SIG-M5 (cell line): ENCODE results near the gene SCGB1A1.
"Not testable (repeated sequence)": the region's sequence is repeated elsewhere in the genome, so short reads cannot be mapped to it uniquely, and the experiment has no call there.

Experiments used
- DNase-seq: peaks from one replicate; lab custom pipeline; 2025; lab: John Stamatoyannopoulos, UW

The SCGB1A1 gene

GRCh38 chr11:62418733-62419132 lies at the start of gene SCGB1A1:
Gene SCGB1A1, plus strand, starts transcription at chr11:62419033. Its CDS starts 63 bp downstream, at chr11:62419096.
- no peak for DNase-seq

- no peak for DNase-seq
Observed at GRCh38 chr11:62370743-62371440, 47.9 kb upstream of the SCGB1A1 start.

GRCh38 chr11:62372871-62373270 lies 46.0 kb upstream of the SCGB1A1 start:
- DNase-seq, result no peak

- DNase-seq, result no peak
Observed at GRCh38 chr11:62373464-62374119, 45.2 kb upstream of the SCGB1A1 start.

- no peak for DNase-seq
Observed at GRCh38 chr11:62374801-62375200, 44.0 kb upstream of the SCGB1A1 start.

GRCh38 chr11:62378459-62379063 lies 40.3 kb upstream of the SCGB1A1 start:
- not testable (repeated sequence) for DNase-seq

- not testable (repeated sequence) for DNase-seq
Observed at GRCh38 chr11:62379586-62379985, 39.2 kb upstream of the SCGB1A1 start.

- not testable (repeated sequence) for DNase-seq
Observed at GRCh38 chr11:62380821-62381245, 38.0 kb upstream of the SCGB1A1 start.

- no peak for DNase-seq
Observed at GRCh38 chr11:62383822-62384221, 35.0 kb upstream of the SCGB1A1 start.

- not testable (repeated sequence) for DNase-seq
Observed at GRCh38 chr11:62386083-62386482, 32.8 kb upstream of the SCGB1A1 start.

- no peak for DNase-seq
Observed at GRCh38 chr11:62387381-62387780, 31.5 kb upstream of the SCGB1A1 start.

GRCh38 chr11:62388999-62389398 lies 29.8 kb upstream of the SCGB1A1 start:
- DNase-seq, result no peak

- DNase-seq, result no peak
Observed at GRCh38 chr11:62390237-62390636, 28.6 kb upstream of the SCGB1A1 start.

- DNase-seq, result no peak
Observed at GRCh38 chr11:62390722-62391121, 28.1 kb upstream of the SCGB1A1 start.

- DNase-seq, result no peak
Observed at GRCh38 chr11:62391642-62392425, 27.0 kb upstream of the SCGB1A1 start.

GRCh38 chr11:62392506-62392905 lies 26.3 kb upstream of the SCGB1A1 start:
- no peak for DNase-seq

- DNase-seq, result no peak
Observed at GRCh38 chr11:62393061-62393611, 25.7 kb upstream of the SCGB1A1 start.

- DNase-seq, result no peak
Observed at GRCh38 chr11:62393735-62394134, 25.1 kb upstream of the SCGB1A1 start.

- DNase-seq, result peak; percentile 7
Observed at GRCh38 chr11:62394825-62395538, 23.9 kb upstream of the SCGB1A1 start.

- DNase-seq, result no peak
Observed at GRCh38 chr11:62395885-62396551, 22.8 kb upstream of the SCGB1A1 start.
